ENCODE data around the gene SLC10A7. TPM values are rescaled to one million over a fixed set of nuclear protein-coding genes. Genes with fewer than 3 reads are reported as not detected.

SLC10A7 gene
- total and polyA plus RNA-seq, 2 of the 8 experiments (the other 6 are each of a cell fraction or from before 2014, with no cell fraction given) = 2.5 to 2.9 TPM

GRCh38 chr4:146260521-146260920 is 261.2 kb downstream of the SLC10A7 start (continued):
- TF ChIP-seq SP4 (IDR thresholded peaks at IDR 0.05; ENCODE audit: low read length) (no peak), USF2 (IDR thresholded peaks at IDR 0.05; ENCODE audit: low read length) (no peak), YY1 (IDR thresholded peaks at IDR 0.05; ENCODE audit: low read depth, low read length) (no peak), SIRT6 (IDR thresholded peaks at IDR 0.05; ENCODE audit: low read length) (no peak), TCF12 (IDR thresholded peaks at IDR 0.05; ENCODE audit: low read depth, low read length) (no peak), BRCA1 (IDR thresholded peaks at IDR 0.05; ENCODE audit: low read depth, low read length) (no peak)
